HG03135 (cell line): ENCODE results near the gene DLGAP4.

ENCODE experiments used
- ATAC-seq: cut with Tn5 transposase; IDR thresholded peaks from one replicate; pipeline ENCODE4 v1.9.1; 2021; ENCODE audit warnings: mild to moderate bottlenecking, moderate library complexity; ENCODE audit not compliant: unreplicated experiment

Gene DLGAP4, protein sequence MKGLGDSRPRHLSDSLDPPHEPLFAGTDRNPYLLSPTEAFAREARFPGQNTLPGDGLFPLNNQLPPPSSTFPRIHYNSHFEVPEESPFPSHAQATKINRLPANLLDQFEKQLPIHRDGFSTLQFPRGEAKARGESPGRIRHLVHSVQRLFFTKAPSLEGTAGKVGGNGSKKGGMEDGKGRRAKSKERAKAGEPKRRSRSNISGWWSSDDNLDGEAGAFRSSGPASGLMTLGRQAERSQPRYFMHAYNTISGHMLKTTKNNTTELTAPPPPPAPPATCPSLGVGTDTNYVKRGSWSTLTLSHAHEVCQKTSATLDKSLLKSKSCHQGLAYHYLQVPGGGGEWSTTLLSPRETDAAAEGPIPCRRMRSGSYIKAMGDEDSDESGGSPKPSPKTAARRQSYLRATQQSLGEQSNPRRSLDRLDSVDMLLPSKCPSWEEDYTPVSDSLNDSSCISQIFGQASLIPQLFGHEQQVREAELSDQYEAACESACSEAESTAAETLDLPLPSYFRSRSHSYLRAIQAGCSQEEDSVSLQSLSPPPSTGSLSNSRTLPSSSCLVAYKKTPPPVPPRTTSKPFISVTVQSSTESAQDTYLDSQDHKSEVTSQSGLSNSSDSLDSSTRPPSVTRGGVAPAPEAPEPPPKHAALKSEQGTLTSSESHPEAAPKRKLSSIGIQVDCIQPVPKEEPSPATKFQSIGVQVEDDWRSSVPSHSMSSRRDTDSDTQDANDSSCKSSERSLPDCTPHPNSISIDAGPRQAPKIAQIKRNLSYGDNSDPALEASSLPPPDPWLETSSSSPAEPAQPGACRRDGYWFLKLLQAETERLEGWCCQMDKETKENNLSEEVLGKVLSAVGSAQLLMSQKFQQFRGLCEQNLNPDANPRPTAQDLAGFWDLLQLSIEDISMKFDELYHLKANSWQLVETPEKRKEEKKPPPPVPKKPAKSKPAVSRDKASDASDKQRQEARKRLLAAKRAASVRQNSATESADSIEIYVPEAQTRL

GRCh38 chr20:36305602-36306551 lies at the start of gene DLGAP4:
TSS of gene DLGAP4 (plus strand) at chr20:36306339. CDS start at chr20:36431718, 125,379 bp downstream.
- ATAC-seq = no peak

DNA sequence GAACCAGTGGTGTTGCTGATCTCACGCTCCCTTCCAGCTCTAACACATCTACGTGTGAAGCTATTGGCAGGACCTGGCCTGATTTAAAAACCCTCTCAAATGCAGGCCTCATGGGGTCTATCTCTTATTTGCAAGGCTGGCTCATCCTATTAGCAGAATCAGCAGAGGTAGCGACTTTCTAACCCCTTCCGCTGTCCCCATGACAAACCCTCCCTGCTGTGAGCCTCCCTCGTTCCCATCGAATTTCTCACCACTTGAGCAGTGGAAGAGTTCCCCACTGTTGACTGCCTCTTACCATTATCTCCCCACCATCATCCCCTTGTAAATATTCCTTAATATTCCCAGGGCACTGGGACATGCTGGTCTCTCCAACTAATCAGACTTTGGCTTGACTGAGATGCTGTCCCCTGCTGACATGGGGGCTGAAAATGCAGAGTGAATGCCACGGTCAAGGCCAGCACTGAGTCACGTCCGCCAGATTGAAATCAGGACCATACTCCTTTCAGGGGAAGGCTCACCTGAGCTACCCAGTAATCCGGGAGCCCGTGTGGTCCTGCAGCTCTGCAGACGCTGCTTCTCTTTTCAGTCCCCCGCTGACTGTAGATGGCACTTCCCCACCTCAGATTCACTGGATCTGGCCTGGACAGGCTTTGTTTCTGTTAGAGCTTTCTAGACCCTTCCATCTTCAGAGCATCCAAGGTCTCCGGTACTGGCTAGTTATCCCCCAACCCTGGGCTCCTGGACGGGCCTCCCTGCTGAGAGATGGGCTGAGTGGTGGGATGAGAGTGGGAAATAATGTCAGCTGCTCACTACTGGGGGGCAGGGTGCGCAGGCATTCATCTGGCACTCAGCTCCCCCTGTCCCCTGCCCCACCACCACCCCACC lies 46.7 kb upstream of the DLGAP4 start:
- ATAC-seq = no peak

DNA sequence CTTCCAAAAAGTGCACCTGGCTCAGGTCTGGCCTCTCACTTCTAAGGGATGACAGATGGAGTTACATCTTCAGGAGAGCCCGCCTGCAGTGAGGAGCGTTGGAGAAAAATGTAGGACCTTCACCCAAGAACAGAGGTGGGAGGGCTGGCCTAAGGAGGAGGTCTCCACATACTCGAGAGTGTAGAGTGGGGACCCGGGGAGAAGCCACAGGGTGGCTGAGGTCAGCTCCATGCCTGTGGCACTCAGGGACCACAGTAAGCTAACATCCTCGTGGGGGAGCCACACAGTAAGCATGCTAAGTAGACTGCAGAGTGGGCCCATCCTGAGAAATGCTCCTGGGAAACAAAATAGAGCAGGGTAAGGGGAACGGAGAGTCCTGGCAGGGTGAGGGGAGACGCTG lies 45.8 kb upstream of the DLGAP4 start:
- no peak for ATAC-seq

DNA sequence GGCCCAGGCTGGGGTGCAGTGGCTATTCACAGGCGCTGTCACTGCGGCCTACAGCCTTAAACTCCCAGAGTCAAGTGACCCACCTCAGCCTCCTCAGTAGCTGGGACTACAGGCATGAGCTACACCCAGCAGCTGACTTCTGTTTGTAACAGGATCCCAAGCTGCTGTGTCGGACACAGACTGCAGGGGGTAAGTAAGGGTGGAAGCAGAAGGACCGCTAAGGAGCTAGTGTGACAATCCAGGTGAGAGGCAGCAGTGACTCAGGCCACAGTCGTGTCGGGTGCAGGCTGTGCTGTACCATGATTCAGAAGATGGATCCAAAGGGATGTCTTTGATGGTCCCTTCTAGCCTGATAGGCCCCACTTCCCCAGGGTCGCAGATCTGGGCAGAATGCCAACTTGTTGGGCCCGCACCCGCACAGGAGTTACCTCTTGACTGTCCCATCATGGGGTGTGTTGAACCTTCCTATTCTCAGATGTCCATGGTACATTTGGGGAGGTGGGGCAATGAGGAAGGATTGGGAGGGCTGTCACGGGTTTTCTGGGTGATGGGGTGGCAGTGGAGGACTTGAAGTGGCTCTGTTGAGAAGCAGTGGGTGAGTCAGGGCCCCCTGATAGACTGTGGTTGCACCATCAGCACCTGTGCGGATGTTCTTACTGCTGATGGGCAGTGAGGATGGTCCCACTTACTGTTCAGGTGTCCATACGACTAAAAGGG lies 44.6 kb upstream of the DLGAP4 start:
- ATAC-seq = no peak

GRCh38 chr20:36262440-36262839 lies 43.7 kb upstream of the DLGAP4 start:
- ATAC-seq = no peak

DNA sequence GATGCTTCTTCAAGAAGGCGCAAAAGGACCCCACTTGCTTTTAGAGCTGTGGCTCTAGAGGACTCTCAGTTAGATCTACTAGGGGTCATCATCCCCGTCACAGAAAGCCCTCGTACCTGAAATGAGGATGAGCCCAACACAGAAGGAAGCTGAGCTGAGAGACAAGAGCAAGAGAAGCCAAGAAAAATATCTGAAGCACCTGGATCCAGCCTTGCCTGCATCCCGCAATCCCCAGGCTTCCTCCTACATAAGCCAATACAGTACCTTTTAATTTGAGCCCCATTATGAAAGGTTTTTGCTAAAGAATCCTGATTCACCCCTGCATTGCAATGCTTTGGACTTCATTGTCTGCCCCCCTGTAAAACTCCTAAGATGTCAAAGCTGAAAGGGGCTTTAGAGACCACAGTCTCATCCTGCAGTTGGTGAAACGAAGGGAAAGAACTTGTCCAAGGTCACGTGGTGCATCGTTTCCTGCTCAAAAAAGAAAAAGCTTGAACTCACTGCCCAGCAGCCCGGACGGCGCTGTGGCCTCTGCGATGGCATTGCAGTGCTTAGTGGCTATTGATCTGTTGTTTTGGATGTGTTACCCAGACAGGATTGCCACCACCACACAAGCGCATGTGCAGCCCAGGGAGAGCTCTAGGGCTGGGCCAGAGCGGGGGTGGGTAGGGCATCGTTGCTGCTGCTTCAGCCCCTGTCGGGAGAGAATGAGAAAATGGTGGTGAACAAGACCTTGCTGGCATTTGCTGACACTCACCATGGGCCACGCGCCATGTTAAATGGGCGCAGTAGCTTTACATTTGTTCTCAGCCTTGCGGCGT lies 41.5 kb upstream of the DLGAP4 start:
- ATAC-seq = no peak

- ATAC-seq = no peak
These were observed 40.0 kb upstream of the DLGAP4 start for GRCh38 chr20:36266189-36266588.

DNA sequence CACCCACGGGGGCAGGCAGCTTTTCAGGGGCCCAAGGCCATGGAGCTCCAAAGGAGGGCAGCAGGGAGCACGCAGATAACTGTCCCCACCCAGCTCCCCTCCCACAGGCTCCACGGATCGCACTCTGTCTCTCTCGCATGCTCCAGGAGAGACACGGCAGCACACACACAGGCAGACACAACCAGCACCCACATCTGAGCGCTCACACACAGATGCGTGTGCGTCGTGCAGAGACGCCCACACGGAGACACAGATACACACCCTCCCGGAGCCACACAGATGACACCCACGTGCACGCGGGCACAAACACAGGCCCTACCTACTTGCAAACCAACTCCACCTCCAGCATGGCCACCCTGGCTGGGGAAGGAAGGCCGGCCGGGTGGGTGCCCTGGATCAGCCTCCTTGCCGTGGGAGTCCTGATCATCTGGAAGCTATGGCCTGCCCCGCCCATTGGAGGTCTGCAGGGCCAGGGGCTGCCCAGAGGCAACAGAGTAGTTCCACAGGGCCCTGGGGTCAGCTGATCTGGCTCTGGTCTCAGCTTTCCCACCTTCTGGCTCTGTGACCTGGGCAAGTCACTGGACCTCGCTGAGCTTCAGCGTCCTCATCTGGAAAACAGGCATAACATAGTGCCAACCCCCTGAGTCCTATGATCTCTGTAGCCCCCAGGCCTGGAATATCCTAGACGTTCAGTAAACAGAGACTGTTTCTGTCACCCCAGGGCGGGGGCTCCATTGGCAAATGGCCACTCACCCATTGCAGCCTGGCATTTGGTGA lies 38.3 kb upstream of the DLGAP4 start:
- no peak for ATAC-seq

DNA sequence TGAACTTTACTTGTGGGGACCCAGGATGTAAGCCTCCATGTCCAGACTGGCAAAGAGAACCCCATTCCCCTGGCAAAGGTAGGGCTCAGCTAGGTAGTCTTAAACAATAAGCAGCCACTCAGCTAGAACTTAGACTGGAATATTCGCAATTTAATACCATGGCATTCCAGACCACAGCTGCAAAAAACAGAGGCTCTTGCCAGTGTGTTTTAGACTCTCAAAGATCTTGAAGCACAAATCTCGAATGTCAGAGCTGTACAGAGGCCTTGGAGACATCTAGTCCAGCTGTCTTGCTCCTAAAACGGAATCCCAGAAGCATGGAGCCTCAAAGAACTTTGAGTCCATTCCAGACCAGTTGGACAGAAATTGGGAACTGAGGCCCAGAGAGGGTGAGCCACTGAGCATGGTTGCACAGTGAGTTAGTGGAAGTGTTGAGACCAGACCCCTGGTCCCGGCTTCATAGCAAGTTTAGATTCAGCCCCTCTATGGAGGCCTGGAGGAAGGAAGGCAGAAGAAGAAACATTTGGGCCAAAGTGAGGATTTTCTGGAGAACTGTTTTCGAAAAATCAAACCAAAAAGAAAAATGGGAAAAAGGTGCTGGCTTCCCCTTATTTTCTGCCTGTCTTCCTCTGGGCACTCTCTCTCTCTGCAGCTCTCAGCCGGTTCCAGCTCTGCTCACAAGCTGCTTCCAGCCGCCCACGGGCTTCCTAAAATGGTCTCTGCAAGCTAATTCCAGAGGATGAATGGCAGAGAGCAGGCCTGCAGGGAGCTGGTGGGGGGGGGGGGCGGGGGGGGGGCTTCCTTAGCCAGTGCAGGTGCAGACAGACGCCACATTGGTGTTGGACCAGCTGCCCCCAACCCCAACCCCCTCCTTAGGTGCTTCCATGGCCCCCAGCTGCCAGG lies 37.4 kb upstream of the DLGAP4 start:
- ATAC-seq = no peak

DNA sequence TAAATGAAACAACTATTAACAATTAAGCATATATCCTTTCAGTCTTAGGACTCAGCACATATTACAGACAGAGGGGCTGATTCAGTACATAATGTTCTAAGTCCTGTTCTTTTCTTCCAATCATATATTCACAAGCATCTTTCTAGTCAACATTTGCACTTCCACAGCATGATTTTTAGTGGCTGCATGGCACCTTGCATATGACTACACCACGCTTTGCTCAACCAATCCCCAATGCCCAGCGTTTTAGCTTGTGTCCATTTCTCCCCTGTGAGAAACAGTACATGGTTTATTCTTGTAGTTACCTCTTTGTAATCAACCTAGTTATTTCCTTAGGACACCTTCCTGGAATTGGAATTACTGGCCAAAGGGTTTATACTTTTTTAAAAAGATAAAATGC lies 36.6 kb upstream of the DLGAP4 start:
- no peak for ATAC-seq

- no peak for ATAC-seq
These were observed 35.1 kb upstream of the DLGAP4 start for GRCh38 chr20:36270744-36271638.

DNA sequence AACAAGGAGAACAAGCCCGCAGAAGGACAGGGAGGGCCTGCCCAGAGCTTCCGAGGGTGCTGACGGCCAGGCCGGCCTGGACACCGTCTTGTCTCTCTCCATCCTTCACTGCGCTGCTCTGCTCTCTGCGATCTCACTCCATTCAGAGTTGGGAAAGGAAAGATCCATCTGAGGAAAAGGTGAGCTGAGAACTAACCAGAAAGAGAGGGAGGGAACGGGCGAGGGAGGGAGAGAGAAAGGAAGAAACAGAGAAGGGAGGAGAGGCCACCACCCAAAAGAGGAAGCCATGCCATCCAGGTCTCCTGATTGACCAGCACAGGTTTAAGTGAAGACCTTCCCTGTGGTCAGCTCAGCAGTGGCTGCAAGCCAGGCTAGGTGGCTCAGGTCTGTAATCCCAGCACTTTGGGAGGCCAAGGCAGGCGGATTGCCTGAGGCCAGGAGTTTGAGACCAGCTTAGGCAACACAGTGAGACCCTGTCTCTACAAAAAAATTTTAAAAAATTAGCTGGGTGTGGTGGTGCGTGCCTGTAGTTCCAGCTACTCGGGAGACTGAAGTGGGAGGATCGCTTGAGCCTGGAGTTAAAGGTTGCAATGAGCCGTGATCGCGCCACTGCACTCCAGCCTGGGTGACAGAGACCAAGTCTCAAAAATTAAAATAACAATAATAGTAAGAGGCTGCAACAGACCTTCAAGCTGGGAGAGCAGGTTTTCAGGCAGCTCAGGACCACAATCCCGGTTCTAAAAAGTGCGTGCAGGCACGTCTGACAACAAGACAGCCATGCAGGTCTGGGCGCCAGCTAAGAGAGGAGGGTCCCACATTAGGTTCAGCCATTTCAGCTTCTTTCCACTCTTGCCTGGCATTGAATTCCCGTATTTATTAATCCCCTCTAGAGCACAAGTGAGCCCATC lies 34.2 kb upstream of the DLGAP4 start:
- ATAC-seq = no peak

- ATAC-seq = no peak
These were observed 33.5 kb upstream of the DLGAP4 start for GRCh38 chr20:36272547-36273220.
